B cell (primary cell): ENCODE data around the gene PARD3. TPM values are rescaled to one million over a fixed set of nuclear protein-coding genes. Genes with fewer than 3 reads are reported as not detected.

ENCODE experiments used
- ATAC-seq: fragments of 200-7000 bp; cut with Tn5 transposase; one replicate; pipeline ENCODE4 v1.10.0; 2021; ENCODE audit warnings: low read depth, mild to moderate bottlenecking, moderate number of reproducible peaks, moderate library complexity
- CTCF ChIA-PET: fragments of 350-600 bp; sonication (Branson Sonifier 250); formaldehyde crosslinking; loops from one replicate; lab custom pipeline; 2021; ENCODE audit warnings: antibody characterized with exemption, inconsistent platforms; lab: Charles Lee
- POLR2A ChIA-PET: fragments of 350-600 bp; sonication (Branson Sonifier 250); formaldehyde crosslinking; loops from one replicate; lab custom pipeline; 2021; ENCODE audit warnings: antibody characterized with exemption; lab: Charles Lee
- DNase-seq: peaks from one replicate; pipeline ENCODE4 v3.0.0; 2013
- H2AFZ ChIP-seq: 2 replicates; pipeline ENCODE4 v1.6.1; 2012; ENCODE audit warnings: mild to moderate bottlenecking, low read depth, low read length; ENCODE audit not compliant: insufficient read depth, poor library complexity, severe bottlenecking
- H3K27ac ChIP-seq, 2 donors: 1 replicate in 1 of 2; 2 replicates in 1 of 2; pipeline ENCODE4 v1.5.1; 2012 to 2013; ENCODE audit warnings: low read length in 2 of 2, mild to moderate bottlenecking in 2 of 2, moderate library complexity in 1 of 2
- H3K27me3 ChIP-seq, 4 experiments: fragments of 200-600 bp in 1 of 4; sonication (generic) in 1 of 4; replicated peaks in 1 of 4; 1 replicate in 2 of 4; 2 replicates in 2 of 4; pipeline versions ENCODE4 v1.6.1 to v1.7.0; 2013 to 2016; ENCODE audit warnings: low read length in 3 of 4, mild to moderate bottlenecking in 2 of 4, mixed read lengths in 1 of 4, moderate library complexity in 1 of 4; ENCODE audit not compliant: insufficient read depth in 4 of 4, control insufficient read depth in 3 of 4; ENCODE audit errors: control extremely low read depth in 1 of 4
- H3K36me3 ChIP-seq, 2 experiments: replicated peaks in 1 of 2; 1 replicate in 1 of 2; 2 replicates in 1 of 2; pipeline versions ENCODE4 v1.6.1 to v1.7.1; 2013; ENCODE audit warnings: low read length in 1 of 2; ENCODE audit not compliant: insufficient read depth in 2 of 2, control insufficient read depth in 1 of 2; ENCODE audit errors: control extremely low read depth in 1 of 2, extremely low read depth in 1 of 2
- H3K4me1 ChIP-seq, 2 donors: fragments of 200-600 bp in 1 of 2; sonication (generic) in 1 of 2; 1 replicate in 1 of 2; 2 replicates in 1 of 2; pipeline versions ENCODE4 v1.5.1 to v1.6.1; 2013 to 2017; ENCODE audit warnings: low read length in 2 of 2; ENCODE audit not compliant: control insufficient read depth in 2 of 2, insufficient read depth in 2 of 2
- H3K4me2 ChIP-seq: replicated peaks from 2 replicates; pipeline ENCODE3; 2012; ENCODE audit warnings: mild to moderate bottlenecking, low read depth, low read length; ENCODE audit not compliant: poor library complexity, severe bottlenecking
- H3K4me3 ChIP-seq, 5 experiments: fragments of 200-600 bp in 1 of 5; sonication (generic) in 1 of 5; 1 replicate in 3 of 5; 2 replicates in 2 of 5; pipeline versions ENCODE4 v1.5.1 to v1.7.0; 2011 to 2016; ENCODE audit warnings: low read length in 4 of 5, mild to moderate bottlenecking in 4 of 5, low read depth in 2 of 5, control low read depth in 1 of 5, moderate library complexity in 1 of 5; ENCODE audit not compliant: insufficient read depth in 1 of 5; ENCODE audit errors: control extremely low read depth in 1 of 5, extremely low read depth in 1 of 5
- H3K79me2 ChIP-seq: fragments of 200-600 bp; sonication (generic); one replicate; pipeline ENCODE4 v1.6.0; 2016; ENCODE audit warnings: low read length; ENCODE audit not compliant: control insufficient read depth, insufficient read depth
- H3K9ac ChIP-seq: fragments of 200-600 bp; sonication (generic); 2 replicates; pipeline ENCODE4 v1.6.1; 2017; ENCODE audit warnings: mild to moderate bottlenecking, low read length, moderate library complexity
- H3K9me3 ChIP-seq, 3 donors: one replicate each; pipeline versions ENCODE4 v1.6.1 to v1.7.1; 2013; ENCODE audit warnings: low read length in 2 of 3; ENCODE audit not compliant: control insufficient read depth in 2 of 3, insufficient read depth in 1 of 3; ENCODE audit errors: control extremely low read depth in 1 of 3
- H4K20me1 ChIP-seq: 2 replicates; pipeline ENCODE4 v1.6.0; 2012; ENCODE audit warnings: mild to moderate bottlenecking, low read length; ENCODE audit not compliant: insufficient read depth, control insufficient read depth, poor library complexity, severe bottlenecking
- H3K27ac Mint-ChIP-seq: one replicate; pipeline ENCODE4 v1.8.0; 2021; ENCODE audit warnings: mixed read lengths
- H3K27me3 Mint-ChIP-seq: one replicate; pipeline ENCODE4 v1.8.0; 2021; ENCODE audit warnings: mixed read lengths
- H3K4me1 Mint-ChIP-seq: one replicate; pipeline ENCODE4 v1.8.0; 2021; ENCODE audit warnings: mixed read lengths
- H3K4me3 Mint-ChIP-seq: one replicate; pipeline ENCODE4 v1.8.0; 2021; ENCODE audit warnings: mixed read lengths
- H3K9me3 Mint-ChIP-seq: one replicate; pipeline ENCODE4 v1.8.0; 2022; ENCODE audit warnings: mixed read lengths; ENCODE audit not compliant: insufficient read depth
- EZH2 ChIP-seq: IDR thresholded peaks from 2 replicates; pipeline ENCODE4 v1.6.1; 2012; ENCODE audit warnings: borderline replicate concordance, low read depth, mild to moderate bottlenecking, moderate library complexity, low read length; ENCODE audit not compliant: insufficient read depth, poor library complexity, severe bottlenecking
- WGBS: methylation state at CpG from one replicate; pipeline ENCODE4 v1.1.5; 2013; ENCODE audit warnings: missing lambda C conversion rate; ENCODE audit not compliant: insufficient coverage; 5-methylcytosine and 5-hydroxymethylcytosine counted together
- intact Hi-C: fragments of 100-400 bp; cut with micrococcal nuclease; formaldehyde crosslinking; loops from one replicate; pipeline ENCODE4 v1.10.0; 2022
- polyA plus RNA-seq: library from polyadenylated mRNA; depleted of rRNA; stranded (reverse); fragments of >200 nt; gene quantifications from 2 replicates; pipeline ENCODE4 v1.2.3, GENCODE V29; 2012
- total RNA-seq, 2 donors: library from RNA; stranded (reverse); fragments of 120-200 nt in 1 of 2; gene quantifications; 1 replicate in 1 of 2; 2 replicates in 1 of 2; pipeline versions ENCODE4 v1.2.3 to v1.2.4, GENCODE V29; 2013 to 2022
- TF ChIP-seq, protein P1 (sequence below): fragments of 200-600 bp; IDR thresholded peaks from one replicate; pipeline ENCODE4 v1.8.0; 2022; ENCODE audit warnings: antibody characterized with exemption, mild to moderate bottlenecking

The PARD3 gene
- total and polyA plus RNA-seq, 2 donors (not counting 1 experiment from before 2014, with no cell fraction given), result not detected

DNA sequence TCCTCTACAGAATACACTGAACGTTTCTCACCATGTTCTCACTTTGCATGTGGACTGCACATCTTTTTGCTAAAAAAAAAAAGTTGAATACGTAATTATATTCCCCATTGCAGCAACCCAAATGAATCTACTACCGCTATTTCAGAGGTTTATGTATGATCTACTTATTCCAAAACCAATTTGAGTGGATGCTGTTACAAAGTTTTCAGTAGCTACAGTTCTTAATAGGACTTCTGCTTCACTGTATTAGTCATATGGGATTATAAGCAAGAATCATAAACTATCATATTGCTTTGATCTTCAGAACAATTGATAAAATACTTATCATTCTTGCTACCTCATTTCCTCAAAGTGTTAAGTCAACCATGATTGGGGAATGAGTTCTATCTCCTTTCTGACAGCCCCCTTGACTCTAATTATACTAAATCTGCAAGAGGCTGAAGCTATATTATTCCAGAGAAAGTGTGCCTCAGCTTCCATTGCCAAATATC is 257.0 kb downstream of the PARD3 start:
- Histone ChIP-seq H4K20me1 (no peaks in the 10 kb centered on the region), H2AFZ (no peak overlapping the region), H3K27ac (no peak overlapping the region), H3K9ac (no peak overlapping the region), H3K4me2 (no peak overlapping the region), H3K36me3 (no peaks in the 10 kb centered on the region), H3K9me3 (no peaks in the 10 kb centered on the region), H3K27me3 (no peaks in the 10 kb centered on the region), H3K4me3 (no peak overlapping the region), H3K4me1 (no peaks in the 10 kb centered on the region), H3K79me2 (no peaks in the 10 kb centered on the region)
- Mint-ChIP-seq H3K9me3 (no peaks in the 10 kb centered on the region), H3K27me3 (no peaks in the 10 kb centered on the region), H3K4me1 (no peaks in the 10 kb centered on the region), H3K27ac (no peak overlapping the region), H3K4me3 (no peak overlapping the region)
- no CpG with 5 or more reads among the region's 3 CpGs for WGBS
- CTCF ChIA-PET, result no interaction called here
- no peak for TF ChIP-seq EZH2
- TF ChIP-seq, protein P1, sequence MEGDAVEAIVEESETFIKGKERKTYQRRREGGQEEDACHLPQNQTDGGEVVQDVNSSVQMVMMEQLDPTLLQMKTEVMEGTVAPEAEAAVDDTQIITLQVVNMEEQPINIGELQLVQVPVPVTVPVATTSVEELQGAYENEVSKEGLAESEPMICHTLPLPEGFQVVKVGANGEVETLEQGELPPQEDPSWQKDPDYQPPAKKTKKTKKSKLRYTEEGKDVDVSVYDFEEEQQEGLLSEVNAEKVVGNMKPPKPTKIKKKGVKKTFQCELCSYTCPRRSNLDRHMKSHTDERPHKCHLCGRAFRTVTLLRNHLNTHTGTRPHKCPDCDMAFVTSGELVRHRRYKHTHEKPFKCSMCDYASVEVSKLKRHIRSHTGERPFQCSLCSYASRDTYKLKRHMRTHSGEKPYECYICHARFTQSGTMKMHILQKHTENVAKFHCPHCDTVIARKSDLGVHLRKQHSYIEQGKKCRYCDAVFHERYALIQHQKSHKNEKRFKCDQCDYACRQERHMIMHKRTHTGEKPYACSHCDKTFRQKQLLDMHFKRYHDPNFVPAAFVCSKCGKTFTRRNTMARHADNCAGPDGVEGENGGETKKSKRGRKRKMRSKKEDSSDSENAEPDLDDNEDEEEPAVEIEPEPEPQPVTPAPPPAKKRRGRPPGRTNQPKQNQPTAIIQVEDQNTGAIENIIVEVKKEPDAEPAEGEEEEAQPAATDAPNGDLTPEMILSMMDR, result no peak
- DNase-seq (no peak), ATAC-seq (no peak)
- POLR2A ChIA-PET, result no interaction called here
- intact Hi-C loops, result no loop called here

DNA sequence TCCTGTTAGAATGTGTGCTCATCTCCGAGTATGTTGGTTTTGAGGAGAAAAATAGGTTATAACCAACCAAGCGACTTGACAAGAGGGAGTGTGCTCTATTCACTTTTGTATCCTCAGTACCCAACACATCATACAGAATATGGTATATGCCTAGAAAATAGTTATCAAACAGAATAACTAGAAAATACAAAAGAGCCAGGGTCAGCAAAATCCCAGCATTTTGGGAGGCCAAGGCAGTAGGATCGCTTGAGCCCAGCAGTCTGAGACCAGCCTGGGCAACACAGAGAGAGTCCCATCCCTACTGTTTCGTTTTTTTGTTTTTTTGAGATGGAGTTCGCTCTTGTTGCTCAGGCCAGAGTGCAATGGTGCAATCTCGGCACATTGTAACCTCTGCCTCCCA is 257.9 kb downstream of the PARD3 start:
- H3K4me3 Mint-ChIP-seq, result no peak overlapping the region
- H3K4me1 Mint-ChIP-seq, result no peaks in the 10 kb centered on the region
- H3K79me2 ChIP-seq, result no peaks in the 10 kb centered on the region
- no peak overlapping the region for H3K9ac ChIP-seq
- no peaks in the 10 kb centered on the region for H3K36me3 ChIP-seq
- H3K9me3 ChIP-seq, result no peaks in the 10 kb centered on the region
- no peak overlapping the region for H3K27ac Mint-ChIP-seq
- 89% methylated on average over 4 of the region's 6 CpGs for WGBS
- no peaks in the 10 kb centered on the region for H3K27me3 ChIP-seq
- no peaks in the 10 kb centered on the region for H3K4me1 ChIP-seq
- H3K9me3 Mint-ChIP-seq, result no peaks in the 10 kb centered on the region
- H4K20me1 ChIP-seq, result no peaks in the 10 kb centered on the region
- ChIA-PET CTCF (no interaction called here), POLR2A (no interaction called here)
- TF ChIP-seq, protein P1, result no peak
- TF ChIP-seq EZH2, result no peak
- H3K27me3 Mint-ChIP-seq, result no peaks in the 10 kb centered on the region
- DNase-seq (no peak), ATAC-seq (no peak)
- H2AFZ ChIP-seq, result no peak overlapping the region
- H3K4me3 ChIP-seq, result no peak overlapping the region
- intact Hi-C loops, result no loop called here
- no peak overlapping the region for H3K4me2 ChIP-seq
- no peak overlapping the region for H3K27ac ChIP-seq
